PFSK-1 (cell line): ENCODE data around the gene LEFTY2.

Experiments
- FOXP2 ChIP-seq: optimal IDR thresholded peaks from 2 replicates; pipeline ENCODE3; 2011; ENCODE audit warnings: borderline replicate concordance, control low read depth, inconsistent platforms; ENCODE audit not compliant: insufficient read depth; ENCODE audit errors: extremely low read length, extremely low read depth
- POLR2AphosphoS5 ChIP-seq: IDR thresholded peaks from 2 replicates; pipeline ENCODE4 v1.6.1; 2012; ENCODE audit warnings: low read depth, mild to moderate bottlenecking, control low read depth, low read length, moderate library complexity
- REST ChIP-seq, 2 experiments: IDR thresholded peaks; 2 replicates each; pipeline versions ENCODE4 v1.6.1 to v1.8.0; 2011 to 2012; ENCODE audit warnings: low read depth in 2 of 2, low read length in 2 of 2, control low read depth in 1 of 2, inconsistent platforms in 1 of 2, mild to moderate bottlenecking in 1 of 2, moderate library complexity in 1 of 2; ENCODE audit not compliant: insufficient read depth in 1 of 2
- SIN3A ChIP-seq: IDR thresholded peaks from 2 replicates; pipeline ENCODE4 v1.6.1; 2012; ENCODE audit warnings: mild to moderate bottlenecking, low read length, moderate library complexity, borderline replicate concordance; ENCODE audit not compliant: insufficient read depth
- TAF1 ChIP-seq: IDR thresholded peaks from 2 replicates; pipeline ENCODE4 v1.6.1; 2012; ENCODE audit warnings: low read length, control low read depth, borderline replicate concordance; ENCODE audit not compliant: insufficient read depth

The LEFTY2 gene

GRCh38 chr1:225908773-225909172 is 32.2 kb downstream of the LEFTY2 start:
- TF ChIP-seq POLR2AphosphoS5 (no peak), REST (IDR thresholded peaks at IDR 0.05; ENCODE audit: insufficient read depth in 1 of 2, low read depth in 2 of 2, low read length in 2 of 2) (no peak), TAF1 (no peak), FOXP2 (no peak), SIN3A (no peak)

- TF ChIP-seq TAF1 (no peak), REST (IDR thresholded peaks at IDR 0.05; ENCODE audit: insufficient read depth in 1 of 2, low read depth in 2 of 2, low read length in 2 of 2) (no peak), POLR2AphosphoS5 (no peak), FOXP2 (no peak), SIN3A (no peak)
Measured at GRCh38 chr1:225908013-225908640, 32.9 kb downstream of the LEFTY2 start.

DNA sequence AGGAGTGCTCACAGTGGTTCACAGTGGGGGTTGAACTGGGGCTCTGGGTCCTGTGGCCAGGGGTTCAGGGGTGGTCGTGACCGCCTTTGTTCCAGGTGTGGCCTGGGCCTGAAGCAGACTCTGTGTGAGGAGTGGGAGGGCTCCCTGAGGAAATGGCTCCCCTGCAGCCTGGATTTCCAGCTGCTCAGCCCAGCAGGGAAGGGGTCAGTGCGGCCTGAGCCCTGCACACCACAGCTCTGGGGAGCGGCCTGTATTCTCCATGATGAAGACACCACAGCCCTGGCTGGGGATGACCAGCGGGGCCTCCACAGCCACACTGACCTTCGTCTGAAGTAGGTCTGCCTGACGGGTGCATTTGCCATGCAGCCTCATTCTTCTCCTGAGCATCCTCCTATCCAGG is 33.7 kb downstream of the LEFTY2 start:
- TF ChIP-seq FOXP2 (no peak), POLR2AphosphoS5 (no peak), TAF1 (no peak), REST (IDR thresholded peaks at IDR 0.05; ENCODE audit: insufficient read depth in 1 of 2, low read depth in 2 of 2, low read length in 2 of 2) (no peak), SIN3A (no peak)

DNA sequence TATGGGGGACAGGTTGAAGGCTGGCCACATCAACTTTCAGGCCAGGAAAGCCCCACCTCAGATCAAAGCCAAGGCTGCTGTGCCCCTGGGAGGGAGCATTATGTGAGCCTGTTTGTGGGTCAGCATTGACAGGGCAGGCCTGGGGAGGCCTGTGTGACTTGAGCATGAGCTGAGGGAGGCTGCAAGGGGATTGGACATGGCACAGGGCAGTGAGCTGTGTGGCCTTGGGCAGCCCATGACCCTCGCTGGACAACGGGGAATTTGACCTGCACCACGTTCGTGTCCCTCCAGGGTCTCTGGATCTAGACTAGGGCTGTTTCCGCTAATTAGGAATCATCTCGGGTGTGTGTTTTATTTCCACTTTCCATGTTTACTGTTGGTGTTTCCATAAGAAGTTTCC is 34.6 kb downstream of the LEFTY2 start:
- no peak for TF ChIP-seq TAF1
- no peak for TF ChIP-seq SIN3A
- no peak for TF ChIP-seq POLR2AphosphoS5
- no peak for TF ChIP-seq FOXP2
- no peak for TF ChIP-seq REST (IDR thresholded peaks at IDR 0.05; ENCODE audit: insufficient read depth in 1 of 2, low read depth in 2 of 2, low read length in 2 of 2)

DNA sequence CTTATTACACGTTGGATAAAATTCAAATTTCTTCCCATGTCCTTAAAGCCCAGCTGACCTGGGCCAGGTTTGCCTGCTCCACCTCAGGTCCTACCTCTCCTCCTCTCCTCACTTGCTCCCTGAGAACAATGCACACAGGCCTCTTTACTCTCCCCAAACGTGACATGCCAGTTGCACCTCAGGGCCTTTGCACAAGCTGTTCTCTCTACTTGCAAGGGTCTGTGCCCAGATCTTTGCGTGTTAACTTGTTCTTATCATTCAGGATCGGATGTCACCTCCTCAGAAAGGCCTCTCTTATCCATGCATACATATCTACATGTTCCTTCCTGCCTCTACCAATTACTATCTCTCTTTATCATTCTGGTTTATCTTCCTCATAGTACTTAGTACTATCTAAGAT is 37.4 kb downstream of the LEFTY2 start:
- TF ChIP-seq POLR2AphosphoS5 (no peak), FOXP2 (no peak), SIN3A (no peak), TAF1 (no peak), REST (IDR thresholded peaks at IDR 0.05; ENCODE audit: insufficient read depth in 1 of 2, low read depth in 2 of 2, low read length in 2 of 2) (no peak)
